GM18499 (cell line): ENCODE data around the gene SERPINI1.

Experiments used
- ATAC-seq: cut with Tn5 transposase; IDR thresholded peaks from one replicate; pipeline ENCODE4 v1.9.1; 2021; ENCODE audit warnings: moderate number of reproducible peaks; ENCODE audit not compliant: insufficient read depth, unreplicated experiment

The SERPINI1 gene

GRCh38 chr3:167872941-167873340, 137.4 kb downstream of the SERPINI1 start:
- ATAC-seq = no peak

GRCh38 chr3:167874671-167875372, 139.3 kb downstream of the SERPINI1 start:
- ATAC-seq = no peak
